Activated CD4-positive, CD25-positive, alpha-beta regulatory T cell treated with anti-CD3 and anti-CD28 coated beads, Interleukin-2, amount 50 U/mL, for 16 hours (primary cell): ENCODE measurements around the gene EHMT2.
"Not testable (repeated sequence)": the region's sequence is repeated elsewhere in the genome, so short reads cannot be mapped to it uniquely, and the experiment has no call there.

Source experiments
- DNase-seq: peaks from one replicate; pipeline ENCODE4 v3.0.0-alpha.2; 2020; ENCODE audit warnings: low read depth, low spot score

EHMT2 gene

GRCh38 chr6:31839779-31840126 is 57.7 kb downstream of the EHMT2 start:
- not testable (repeated sequence) for DNase-seq

DNA sequence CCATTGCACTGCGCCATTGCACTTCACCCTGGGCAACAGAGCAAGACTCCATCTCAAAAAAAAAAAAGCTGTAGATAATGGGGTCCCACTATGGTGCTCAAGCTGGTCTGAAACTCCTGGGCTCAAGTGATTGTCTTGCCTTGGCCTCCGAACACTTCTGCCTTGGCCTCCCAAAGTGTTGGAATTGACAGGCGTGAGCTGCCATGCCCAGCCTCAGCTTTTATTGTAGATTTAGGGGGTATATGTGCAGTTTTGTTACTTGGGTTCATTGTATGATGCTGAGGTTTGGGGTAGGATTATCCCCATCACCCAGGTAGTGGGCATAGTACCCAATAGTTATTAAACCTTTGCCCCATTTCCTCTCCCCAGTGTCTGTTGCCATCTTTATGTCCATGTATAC is 58.5 kb downstream of the EHMT2 start:
- no peak for DNase-seq

DNA sequence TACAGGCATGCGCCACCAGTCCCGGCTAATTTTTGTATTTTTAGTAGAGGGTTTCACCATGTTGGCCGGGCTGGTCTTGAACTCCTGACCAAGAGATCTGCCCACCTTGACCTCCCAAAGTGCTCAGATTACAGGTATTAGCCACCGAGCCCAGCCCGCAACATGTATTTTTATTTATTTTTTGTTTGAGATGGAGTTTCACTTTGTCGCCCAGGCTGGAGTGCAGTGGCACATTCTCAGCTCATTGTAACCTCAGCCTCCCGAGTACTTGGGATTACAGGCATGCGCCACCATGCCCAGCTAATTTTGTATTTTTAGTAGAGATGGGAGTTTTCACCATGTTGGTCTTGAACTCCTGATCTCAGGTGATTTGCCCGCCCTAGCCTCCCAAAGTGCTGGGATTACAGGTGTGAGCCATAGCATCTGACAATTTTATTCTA is 59.4 kb downstream of the EHMT2 start:
- not testable (repeated sequence) for DNase-seq

DNA sequence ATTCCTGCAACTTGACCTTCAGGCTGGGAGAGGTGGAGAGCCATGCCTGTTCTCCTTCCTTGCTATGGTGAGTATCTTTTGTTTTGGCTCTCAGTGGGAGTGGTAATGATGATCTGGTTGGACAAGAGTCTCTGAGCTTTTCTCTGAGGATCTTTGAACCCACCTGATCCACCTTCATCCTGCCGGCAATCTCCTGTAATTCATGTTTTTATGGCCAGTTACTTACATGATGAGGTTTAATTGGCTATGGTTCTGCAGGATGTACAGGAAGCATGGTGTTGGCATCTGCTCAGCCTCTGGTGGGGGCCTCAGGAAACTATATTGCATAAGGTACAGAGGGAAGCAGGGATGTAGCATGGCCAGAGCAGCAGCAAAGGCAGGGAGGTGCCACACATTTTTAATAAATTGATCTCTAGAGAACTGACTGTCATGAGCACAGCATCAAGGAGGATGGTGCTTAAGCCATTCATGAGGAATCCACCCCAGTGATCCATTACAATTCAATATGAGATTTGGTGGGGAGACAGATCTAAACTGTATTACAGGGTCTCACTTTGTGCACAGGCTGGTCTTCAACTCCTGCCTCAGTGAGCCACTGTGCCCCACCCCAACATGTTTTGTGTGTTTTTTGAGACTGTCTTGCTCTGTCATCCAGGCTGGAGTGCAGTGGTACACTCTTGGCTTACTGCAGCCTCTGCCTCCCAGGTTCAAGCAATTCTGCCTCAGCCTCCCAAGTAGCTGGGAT is 60.0 kb downstream of the EHMT2 start:
- no peak for DNase-seq

- DNase-seq: no peak
These were observed 60.8 kb downstream of the EHMT2 start for GRCh38 chr6:31836474-31837368.

- DNase-seq: no peak
These were observed 61.4 kb downstream of the EHMT2 start for GRCh38 chr6:31836047-31836473.

GRCh38 chr6:31834367-31835250 is 62.9 kb downstream of the EHMT2 start:
- peak; percentile 70 for DNase-seq

DNA sequence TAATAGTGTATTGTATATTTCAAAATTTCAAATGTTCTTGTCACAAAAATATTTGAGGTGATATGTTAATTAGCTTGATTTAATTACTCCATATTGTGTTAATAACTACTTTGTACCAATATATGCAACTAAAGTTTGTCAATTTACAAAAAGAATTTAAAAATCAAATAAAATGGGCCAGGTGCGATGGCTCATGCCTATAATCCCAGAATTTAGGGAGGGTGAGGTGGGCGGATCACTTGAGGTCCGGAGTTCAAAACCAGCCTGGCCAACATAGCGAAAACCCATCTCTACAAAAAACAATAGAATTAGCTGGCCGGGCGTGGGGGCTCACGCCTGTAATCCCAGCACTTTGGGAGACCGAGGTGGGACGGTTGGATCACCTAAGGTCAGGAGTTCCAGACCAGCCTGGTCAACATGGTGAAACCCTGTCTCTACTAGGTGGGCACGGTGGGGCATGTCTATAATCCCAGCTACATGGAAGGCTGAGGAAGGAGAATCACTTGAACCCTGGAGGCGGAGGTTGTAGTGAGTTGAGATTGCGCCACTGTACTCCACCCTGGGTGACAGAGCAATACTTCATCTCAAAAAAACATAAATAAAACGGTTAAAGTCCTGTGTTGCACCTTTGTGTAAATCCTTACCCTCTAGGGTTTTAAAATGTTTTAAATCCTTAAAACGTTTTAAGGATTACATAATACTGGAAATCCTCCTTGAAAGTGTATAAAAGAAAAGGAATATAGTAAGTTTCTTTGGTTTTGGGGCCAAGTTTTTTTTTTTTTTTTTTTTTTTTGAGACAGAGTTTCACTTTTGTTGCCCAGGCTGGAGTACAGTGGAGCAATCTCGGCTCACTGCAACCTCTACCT is 65.9 kb downstream of the EHMT2 start:
- DNase-seq: no peak

DNA sequence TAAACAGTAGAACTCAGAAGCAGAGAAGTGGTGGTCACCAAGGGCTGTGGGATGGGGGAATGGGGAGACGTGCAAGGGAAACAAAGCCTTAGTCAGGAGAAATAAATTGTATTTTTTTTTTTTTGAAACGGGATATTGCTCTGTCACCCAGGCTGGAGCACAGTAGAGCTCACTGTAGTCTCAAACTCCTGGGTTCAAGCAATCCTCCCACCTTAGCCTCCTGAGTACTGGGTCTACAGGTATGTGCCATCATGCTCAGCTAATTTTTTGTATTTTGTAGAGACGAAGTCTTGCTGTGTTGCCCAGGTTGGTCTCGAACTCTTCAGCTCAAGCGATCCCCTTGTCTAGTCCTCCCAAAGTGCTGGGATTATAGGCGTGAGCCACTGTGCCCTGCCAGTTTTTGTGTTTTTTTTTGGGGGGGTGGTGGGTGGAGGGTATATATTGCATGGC is 66.6 kb downstream of the EHMT2 start:
- no peak for DNase-seq
